Measurements from ENCODE around the gene MEIKIN.

MEIKIN gene

GRCh38 chr5:131848662-131849061, 96.8 kb downstream of the MEIKIN start:
- no peak for TF ChIP-seq CTCF (IDR thresholded peaks at IDR 0.05)

- TF ChIP-seq CTCF (IDR thresholded peaks at IDR 0.05), result no peak
These were observed 98.9 kb downstream of the MEIKIN start for GRCh38 chr5:131846536-131846935.

DNA sequence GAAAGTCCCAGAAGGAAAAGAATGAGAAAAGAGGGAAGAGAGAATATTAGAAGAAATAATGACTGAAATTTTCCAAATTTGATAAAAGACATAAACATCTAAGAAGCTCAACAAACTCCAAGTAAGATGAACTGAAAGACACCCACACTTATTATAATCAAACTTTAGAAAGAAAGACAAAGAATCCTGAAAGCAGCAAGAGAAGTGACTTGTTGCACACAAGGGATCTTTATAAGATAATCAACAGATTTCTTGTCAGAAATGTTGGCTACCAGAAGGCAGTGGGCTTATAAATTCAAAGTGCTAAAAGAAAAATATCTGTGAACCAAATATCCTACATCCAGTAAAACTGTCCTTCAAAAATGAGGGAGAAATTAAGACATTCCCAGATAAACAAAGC, 99.6 kb downstream of the MEIKIN start:
- no peak for TF ChIP-seq CTCF (IDR thresholded peaks at IDR 0.05)

- TF ChIP-seq CTCF (IDR thresholded peaks at IDR 0.05), result no peak
These were observed 120.0 kb downstream of the MEIKIN start for GRCh38 chr5:131825404-131826013.

DNA sequence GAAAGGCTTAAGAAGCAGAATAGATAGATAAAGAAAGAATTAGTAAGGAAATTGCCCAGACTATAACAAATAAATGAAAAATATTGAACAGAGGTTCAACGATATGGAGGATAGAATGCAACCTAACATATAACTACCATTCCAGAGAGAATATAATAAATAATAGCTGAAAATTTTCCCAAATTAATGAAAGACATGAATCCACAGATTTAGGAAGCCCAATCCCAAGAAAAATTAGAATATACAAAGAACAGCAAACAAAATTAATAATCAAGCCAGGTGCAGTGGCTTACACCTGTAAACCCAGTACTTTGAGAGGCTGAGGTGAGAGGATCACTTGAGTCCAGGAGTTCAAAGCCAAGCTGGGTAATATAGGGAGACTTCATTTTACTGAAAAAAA, 120.8 kb downstream of the MEIKIN start:
- TF ChIP-seq CTCF (IDR thresholded peaks at IDR 0.05), result no peak

DNA sequence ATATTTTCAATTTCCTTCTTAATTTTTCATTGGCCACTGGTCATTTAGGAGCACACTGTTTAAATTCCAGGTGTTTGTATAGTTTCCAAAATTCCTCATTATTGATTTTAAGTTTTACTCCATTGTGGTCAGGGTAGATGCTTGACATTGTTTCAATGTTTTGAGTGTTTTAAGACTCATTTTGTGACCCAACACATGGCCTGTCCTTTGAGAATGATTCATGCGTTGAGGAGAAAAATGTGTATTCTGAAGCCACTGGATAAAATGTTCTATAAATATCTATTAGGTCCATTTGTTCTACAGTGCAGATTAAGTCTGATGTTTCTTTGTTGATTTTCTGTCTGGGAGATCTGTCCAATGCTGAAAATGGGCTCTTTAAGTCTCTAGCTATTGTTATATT, 124.2 kb downstream of the MEIKIN start:
- no peak for TF ChIP-seq CTCF (IDR thresholded peaks at IDR 0.05)

DNA sequence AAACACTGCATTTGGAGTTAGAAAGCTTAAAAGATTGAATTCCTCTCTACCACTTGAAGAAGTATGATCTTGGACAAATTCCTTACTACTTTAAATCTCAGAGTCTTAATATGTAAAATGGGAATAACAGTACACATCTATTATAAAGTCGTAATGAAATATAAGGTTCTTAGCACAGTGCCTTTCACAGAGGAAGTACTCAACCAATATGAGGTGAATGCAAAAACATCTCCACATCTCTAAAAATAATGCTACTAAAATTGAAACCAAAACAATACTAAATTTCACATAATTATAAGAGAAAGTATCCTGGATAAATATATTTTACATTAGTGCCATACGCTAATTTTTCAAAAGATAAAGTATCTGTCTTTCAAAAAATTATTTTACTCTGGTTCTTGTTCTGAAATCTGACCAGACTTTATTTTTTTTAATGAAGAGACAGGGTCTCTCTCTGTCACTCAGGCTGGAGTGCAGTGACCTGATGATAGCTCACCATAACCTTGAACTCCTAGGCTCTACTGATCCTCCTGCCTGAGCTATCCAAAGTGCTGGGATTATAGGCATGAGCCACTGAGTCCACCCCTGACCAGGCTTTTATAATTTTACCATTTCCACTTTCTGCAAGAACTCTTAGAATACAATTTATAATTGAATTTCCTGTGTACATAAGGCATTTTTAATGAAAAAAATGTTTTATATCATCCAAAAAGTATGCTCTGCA, 127.3 kb downstream of the MEIKIN start:
- TF ChIP-seq CTCF (IDR thresholded peaks at IDR 0.05), result no peak
